Stimulated activated memory B cell treated with anti-CD40 and anti-IgM and Interleukin-4, amounts not matched to agents 10 μg/mL and 1 μg/mL and 100 μg/mL, for 72 hours (primary cell): ENCODE measurements around the gene TMEM39A.

Source experiments
- ATAC-seq: fragments of 150-1000 bp; cut with Tn5 transposase; 2 replicates; pipeline ENCODE4 v1.10.0; 2021
- H3K27ac Mint-ChIP-seq: one replicate; pipeline ENCODE4 v1.8.0; 2022; ENCODE audit warnings: mild to moderate bottlenecking, mixed read lengths
- H3K27me3 Mint-ChIP-seq: one replicate; pipeline ENCODE4 v1.8.0; 2022; ENCODE audit warnings: mixed read lengths
- H3K36me3 Mint-ChIP-seq: one replicate; pipeline ENCODE4 v1.8.0; 2022; ENCODE audit warnings: mixed read lengths
- H3K4me1 Mint-ChIP-seq: one replicate; pipeline ENCODE4 v1.8.0; 2022; ENCODE audit warnings: mixed read lengths
- H3K4me3 Mint-ChIP-seq: one replicate; pipeline ENCODE4 v1.8.0; 2022; ENCODE audit warnings: mild to moderate bottlenecking, moderate library complexity, mixed read lengths
- H3K9me3 Mint-ChIP-seq: one replicate; pipeline ENCODE4 v1.8.0; 2022; ENCODE audit warnings: mixed read lengths

The TMEM39A gene

GRCh38 chr3:119483101-119483500, 19.7 kb upstream of the TMEM39A start:
- H3K36me3 Mint-ChIP-seq = peaks cover 64% of the 10 kb centered on the region
- no peaks in the 10 kb centered on the region for H3K27me3 Mint-ChIP-seq
- H3K4me3 Mint-ChIP-seq = no peak overlapping the region
- no peak for ATAC-seq
- peak overlapping the region; percentile 8 for H3K27ac Mint-ChIP-seq
- H3K4me1 Mint-ChIP-seq = peaks cover 8% of the 10 kb centered on the region
- no peaks in the 10 kb centered on the region for H3K9me3 Mint-ChIP-seq

GRCh38 chr3:119481079-119481478, 17.7 kb upstream of the TMEM39A start:
- Mint-ChIP-seq H3K27ac (no peak overlapping the region), H3K4me1 (peaks cover 8% of the 10 kb centered on the region), H3K9me3 (no peaks in the 10 kb centered on the region), H3K27me3 (no peaks in the 10 kb centered on the region), H3K4me3 (no peak overlapping the region), H3K36me3 (peaks cover 68% of the 10 kb centered on the region)
- no peak for ATAC-seq

- Mint-ChIP-seq H3K36me3 (peaks cover 26% of the 10 kb centered on the region), H3K27ac (no peak overlapping the region), H3K4me1 (peaks cover 41% of the 10 kb centered on the region), H3K4me3 (peak overlapping the region; percentile 19), H3K27me3 (no peaks in the 10 kb centered on the region), H3K9me3 (no peaks in the 10 kb centered on the region)
- ATAC-seq = no peak
Measured at GRCh38 chr3:119470866-119471265, 7.5 kb upstream of the TMEM39A start.

- peak overlapping the region; percentile 85 for H3K4me3 Mint-ChIP-seq
- peak overlapping the region; percentile 95 for H3K27ac Mint-ChIP-seq
- peaks cover 41% of the 10 kb centered on the region for H3K4me1 Mint-ChIP-seq
- no peaks in the 10 kb centered on the region for H3K9me3 Mint-ChIP-seq
- H3K27me3 Mint-ChIP-seq = no peaks in the 10 kb centered on the region
- peaks cover 21% of the 10 kb centered on the region for H3K36me3 Mint-ChIP-seq
- ATAC-seq = no peak
Measured at GRCh38 chr3:119469418-119470189, 6.2 kb upstream of the TMEM39A start.

- H3K27ac Mint-ChIP-seq = peak overlapping the region; percentile 95
- peaks cover 21% of the 10 kb centered on the region for H3K36me3 Mint-ChIP-seq
Measured at GRCh38 chr3:119468041-119468440, 4.6 kb upstream of the TMEM39A start.

GRCh38 chr3:119457246-119457645, 6.2 kb downstream of the TMEM39A start:
- ATAC-seq = no peak
- Mint-ChIP-seq H3K9me3 (no peaks in the 10 kb centered on the region), H3K27me3 (no peaks in the 10 kb centered on the region), H3K4me1 (peaks cover 11% of the 10 kb centered on the region), H3K27ac (no peak overlapping the region), H3K4me3 (no peak overlapping the region), H3K36me3 (peaks cover 62% of the 10 kb centered on the region)

More at GRCh38 chr3:119468041-119468440, 4.6 kb upstream of the TMEM39A start:
- H3K4me1 Mint-ChIP-seq = peaks cover 51% of the 10 kb centered on the region
- H3K27me3 Mint-ChIP-seq = no peaks in the 10 kb centered on the region
- H3K9me3 Mint-ChIP-seq = no peaks in the 10 kb centered on the region
- H3K4me3 Mint-ChIP-seq = peak overlapping the region; percentile 85
- ATAC-seq = no peak

GRCh38 chr3:119456469-119456868, 6.9 kb downstream of the TMEM39A start:
- Mint-ChIP-seq H3K27ac (no peak overlapping the region), H3K27me3 (no peaks in the 10 kb centered on the region), H3K9me3 (no peaks in the 10 kb centered on the region), H3K4me3 (no peak overlapping the region), H3K36me3 (peaks cover 62% of the 10 kb centered on the region), H3K4me1 (peaks cover 6% of the 10 kb centered on the region)
- ATAC-seq = no peak

GRCh38 chr3:119453822-119454221, 9.6 kb downstream of the TMEM39A start:
- Mint-ChIP-seq H3K27ac (no peak overlapping the region), H3K4me1 (peaks cover 6% of the 10 kb centered on the region), H3K27me3 (no peaks in the 10 kb centered on the region), H3K4me3 (no peak overlapping the region), H3K36me3 (peaks cover 56% of the 10 kb centered on the region), H3K9me3 (no peaks in the 10 kb centered on the region)
- ATAC-seq = no peak

GRCh38 chr3:119444590-119444989, 18.8 kb downstream of the TMEM39A start:
- H3K27ac Mint-ChIP-seq = no peak overlapping the region
- no peak for ATAC-seq
- peaks cover 67% of the 10 kb centered on the region for H3K36me3 Mint-ChIP-seq

GRCh38 chr3:119443179-119443578, 20.2 kb downstream of the TMEM39A start:
- Mint-ChIP-seq H3K4me1 (no peaks in the 10 kb centered on the region), H3K27me3 (no peaks in the 10 kb centered on the region), H3K4me3 (no peak overlapping the region), H3K9me3 (no peaks in the 10 kb centered on the region), H3K36me3 (peaks cover 69% of the 10 kb centered on the region), H3K27ac (no peak overlapping the region)
- ATAC-seq = no peak

More at GRCh38 chr3:119444590-119444989, 18.8 kb downstream of the TMEM39A start:
- Mint-ChIP-seq H3K9me3 (no peaks in the 10 kb centered on the region), H3K4me3 (no peak overlapping the region), H3K27me3 (no peaks in the 10 kb centered on the region), H3K4me1 (no peaks in the 10 kb centered on the region)

GRCh38 chr3:119437691-119438258, 25.6 kb downstream of the TMEM39A start:
- Mint-ChIP-seq H3K27me3 (no peaks in the 10 kb centered on the region), H3K4me3 (no peak overlapping the region), H3K9me3 (no peaks in the 10 kb centered on the region), H3K4me1 (no peaks in the 10 kb centered on the region), H3K27ac (no peak overlapping the region), H3K36me3 (peaks cover 86% of the 10 kb centered on the region)
- no peak for ATAC-seq

- Mint-ChIP-seq H3K9me3 (no peaks in the 10 kb centered on the region), H3K27me3 (no peaks in the 10 kb centered on the region), H3K4me1 (no peaks in the 10 kb centered on the region), H3K27ac (no peak overlapping the region), H3K36me3 (peaks cover 85% of the 10 kb centered on the region), H3K4me3 (no peak overlapping the region)
- no peak for ATAC-seq
Measured at GRCh38 chr3:119436977-119437376, 26.4 kb downstream of the TMEM39A start.

GRCh38 chr3:119434703-119435102, 28.7 kb downstream of the TMEM39A start:
- no peak overlapping the region for H3K27ac Mint-ChIP-seq
- H3K9me3 Mint-ChIP-seq = peaks cover 6% of the 10 kb centered on the region
- H3K4me1 Mint-ChIP-seq = no peaks in the 10 kb centered on the region
- H3K4me3 Mint-ChIP-seq = no peak overlapping the region
- no peaks in the 10 kb centered on the region for H3K27me3 Mint-ChIP-seq
- H3K36me3 Mint-ChIP-seq = peaks cover 90% of the 10 kb centered on the region
- ATAC-seq = no peak

GRCh38 chr3:119433613-119434325, 29.6 kb downstream of the TMEM39A start:
- peaks cover 96% of the 10 kb centered on the region for H3K36me3 Mint-ChIP-seq
- H3K4me1 Mint-ChIP-seq = no peaks in the 10 kb centered on the region
- H3K27me3 Mint-ChIP-seq = no peaks in the 10 kb centered on the region
- no peak overlapping the region for H3K27ac Mint-ChIP-seq
- H3K4me3 Mint-ChIP-seq = no peak overlapping the region
- ATAC-seq = no peak
- H3K9me3 Mint-ChIP-seq = peaks cover 12% of the 10 kb centered on the region

- no peak for ATAC-seq
- H3K27me3 Mint-ChIP-seq = no peaks in the 10 kb centered on the region
- H3K4me1 Mint-ChIP-seq = no peaks in the 10 kb centered on the region
- H3K36me3 Mint-ChIP-seq = peaks cover 70% of the 10 kb centered on the region
- peaks cover 28% of the 10 kb centered on the region for H3K9me3 Mint-ChIP-seq
- H3K27ac Mint-ChIP-seq = no peak overlapping the region
- H3K4me3 Mint-ChIP-seq = no peak overlapping the region
Measured at GRCh38 chr3:119428538-119428937, 34.9 kb downstream of the TMEM39A start.
